Parathyroid adenoma (tissue), 2 donors: ENCODE measurements around the gene CHST11.

Experiments used
- H2AFZ ChIP-seq: fragments of 300-600 bp; sonication (generic); one replicate; pipeline ENCODE4 v1.7.0; 2017; ENCODE audit warnings: antibody characterized with exemption, mild to moderate bottlenecking
- H3K27ac ChIP-seq: fragments of 300-600 bp; sonication (generic); one replicate; pipeline ENCODE4 v1.7.0; 2017
- H3K27me3 ChIP-seq: fragments of 300-600 bp; sonication (generic); one replicate; pipeline ENCODE4 v1.7.0; 2017; ENCODE audit warnings: low read length; ENCODE audit not compliant: control insufficient read depth, insufficient read depth
- H3K36me3 ChIP-seq: fragments of 300-600 bp; sonication (generic); one replicate; pipeline ENCODE4 v1.7.0; 2017; ENCODE audit warnings: low read length; ENCODE audit not compliant: control insufficient read depth, insufficient read depth
- H3K4me1 ChIP-seq: fragments of 300-600 bp; sonication (generic); one replicate; pipeline ENCODE4 v1.7.0; 2017; ENCODE audit warnings: control low read depth
- H3K4me2 ChIP-seq: fragments of 300-600 bp; sonication (generic); one replicate; pipeline ENCODE4 v1.7.0; 2017; ENCODE audit warnings: low read length
- H3K4me3 ChIP-seq: fragments of 300-600 bp; sonication (generic); one replicate; pipeline ENCODE4 v1.7.0; 2017; ENCODE audit warnings: low read depth, low read length
- H3K79me2 ChIP-seq: fragments of 300-600 bp; sonication (generic); one replicate; pipeline ENCODE4 v1.7.0; 2017; ENCODE audit warnings: control low read depth
- H3K9ac ChIP-seq: fragments of 300-600 bp; sonication (generic); one replicate; pipeline ENCODE4 v1.7.0; 2017; ENCODE audit warnings: mild to moderate bottlenecking
- H3K9me3 ChIP-seq: fragments of 300-600 bp; sonication (generic); one replicate; pipeline ENCODE4 v1.7.0; 2017; ENCODE audit warnings: low read length; ENCODE audit not compliant: control insufficient read depth
- TF ChIP-seq, protein P1 (sequence below): fragments of 300-600 bp; sonication (generic); IDR thresholded peaks from one replicate; pipeline ENCODE4 v1.7.0; 2017; ENCODE audit warnings: antibody characterized with exemption, mild to moderate bottlenecking
- donor health status: primary hyperparathyroidism.

CHST11 gene

GRCh38 chr12:104514092-104514810, 57.5 kb downstream of the CHST11 start:
- Histone ChIP-seq H3K9ac (no peak overlapping the region), H3K4me1 (no peaks in the 10 kb centered on the region), H3K79me2 (no peaks in the 10 kb centered on the region), H3K4me2 (no peak overlapping the region), H2AFZ (no peak overlapping the region), H3K36me3 (no peaks in the 10 kb centered on the region), H3K4me3 (no peak overlapping the region), H3K27ac (no peak overlapping the region), H3K27me3 (no peaks in the 10 kb centered on the region), H3K9me3 (no peaks in the 10 kb centered on the region)
- TF ChIP-seq, protein P1, sequence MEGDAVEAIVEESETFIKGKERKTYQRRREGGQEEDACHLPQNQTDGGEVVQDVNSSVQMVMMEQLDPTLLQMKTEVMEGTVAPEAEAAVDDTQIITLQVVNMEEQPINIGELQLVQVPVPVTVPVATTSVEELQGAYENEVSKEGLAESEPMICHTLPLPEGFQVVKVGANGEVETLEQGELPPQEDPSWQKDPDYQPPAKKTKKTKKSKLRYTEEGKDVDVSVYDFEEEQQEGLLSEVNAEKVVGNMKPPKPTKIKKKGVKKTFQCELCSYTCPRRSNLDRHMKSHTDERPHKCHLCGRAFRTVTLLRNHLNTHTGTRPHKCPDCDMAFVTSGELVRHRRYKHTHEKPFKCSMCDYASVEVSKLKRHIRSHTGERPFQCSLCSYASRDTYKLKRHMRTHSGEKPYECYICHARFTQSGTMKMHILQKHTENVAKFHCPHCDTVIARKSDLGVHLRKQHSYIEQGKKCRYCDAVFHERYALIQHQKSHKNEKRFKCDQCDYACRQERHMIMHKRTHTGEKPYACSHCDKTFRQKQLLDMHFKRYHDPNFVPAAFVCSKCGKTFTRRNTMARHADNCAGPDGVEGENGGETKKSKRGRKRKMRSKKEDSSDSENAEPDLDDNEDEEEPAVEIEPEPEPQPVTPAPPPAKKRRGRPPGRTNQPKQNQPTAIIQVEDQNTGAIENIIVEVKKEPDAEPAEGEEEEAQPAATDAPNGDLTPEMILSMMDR, result no peak

DNA sequence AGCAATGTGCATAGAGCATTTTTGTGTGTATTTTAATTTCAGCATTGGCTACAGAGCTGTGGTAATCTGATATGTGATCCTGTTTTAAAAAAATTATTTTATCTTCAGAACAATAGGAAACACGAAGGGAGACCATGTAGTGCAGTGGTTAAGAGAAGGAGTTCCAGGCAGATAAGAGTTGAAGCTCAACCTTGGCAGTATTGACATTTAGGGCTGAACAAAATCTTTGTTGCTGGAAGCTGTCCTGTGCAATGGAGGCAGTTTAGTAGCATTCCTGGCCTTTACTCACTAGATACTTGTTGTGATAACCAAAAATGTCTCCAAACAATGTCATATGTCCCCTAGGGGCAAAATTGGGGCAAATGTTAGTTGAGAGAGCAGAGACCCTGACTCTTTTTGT, 59.2 kb downstream of the CHST11 start:
- Histone ChIP-seq H3K27ac (no peak overlapping the region), H2AFZ (no peak overlapping the region), H3K36me3 (no peaks in the 10 kb centered on the region), H3K9ac (no peak overlapping the region), H3K4me1 (no peaks in the 10 kb centered on the region), H3K79me2 (no peaks in the 10 kb centered on the region), H3K27me3 (no peaks in the 10 kb centered on the region), H3K4me2 (no peak overlapping the region), H3K4me3 (no peak overlapping the region), H3K9me3 (no peaks in the 10 kb centered on the region)
- TF ChIP-seq, protein P1, result no peak

GRCh38 chr12:104516821-104517220, 60.1 kb downstream of the CHST11 start:
- Histone ChIP-seq H3K9ac (no peak overlapping the region), H3K36me3 (no peaks in the 10 kb centered on the region), H3K79me2 (no peaks in the 10 kb centered on the region), H3K4me1 (no peaks in the 10 kb centered on the region), H3K27ac (no peak overlapping the region), H3K4me3 (no peak overlapping the region), H3K4me2 (no peak overlapping the region), H3K27me3 (no peaks in the 10 kb centered on the region), H2AFZ (no peak overlapping the region), H3K9me3 (no peaks in the 10 kb centered on the region)
- TF ChIP-seq, protein P1, result no peak

DNA sequence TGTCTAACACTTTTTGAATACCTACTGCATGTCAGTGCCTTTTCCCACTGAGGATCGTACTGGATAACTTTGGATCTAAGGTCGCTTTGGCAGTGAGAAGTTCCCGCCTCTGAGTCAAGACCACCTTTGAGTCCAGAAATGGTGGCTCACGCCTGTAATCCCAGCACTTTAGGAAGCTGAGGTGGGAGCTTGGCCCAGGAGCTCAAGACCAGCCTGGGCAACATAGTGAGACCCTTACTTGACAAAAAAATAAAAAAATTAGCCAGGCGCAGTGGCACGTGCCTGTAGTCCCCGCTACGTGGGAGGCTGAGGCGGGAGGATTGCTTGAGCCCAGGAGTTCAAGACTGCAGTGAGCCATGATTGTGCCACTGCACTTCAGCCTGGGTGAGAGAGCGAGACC, 61.1 kb downstream of the CHST11 start:
- H3K9me3 ChIP-seq, result no peaks in the 10 kb centered on the region
- TF ChIP-seq, protein P1, result no peak
- H3K36me3 ChIP-seq, result no peaks in the 10 kb centered on the region
- no peaks in the 10 kb centered on the region for H3K4me1 ChIP-seq
- H3K9ac ChIP-seq, result no peak overlapping the region
- H3K27ac ChIP-seq, result no peak overlapping the region
- H2AFZ ChIP-seq, result no peak overlapping the region
- no peak overlapping the region for H3K4me2 ChIP-seq
- H3K27me3 ChIP-seq, result no peaks in the 10 kb centered on the region
- no peaks in the 10 kb centered on the region for H3K79me2 ChIP-seq
- H3K4me3 ChIP-seq, result no peak overlapping the region
